CD4-positive, CD25-positive, alpha-beta regulatory T cell (primary cell): ENCODE measurements around the gene STK4. TPM values are rescaled to one million over a fixed set of nuclear protein-coding genes. Genes with fewer than 3 reads are reported as not detected.

ENCODE experiments used
- polyA plus RNA-seq, 4 donors: library from polyadenylated mRNA; unstranded; fragments of 300-500 nt; fragmentation: Illumina TruSeq; gene quantifications; one replicate each; pipeline ENCODE4 v1.2.3, GENCODE V29; 2021
- total RNA-seq: library from RNA; stranded (reverse); gene quantifications from one replicate; pipeline ENCODE4 v1.2.3, GENCODE V29; 2022

Gene STK4
- total and polyA plus RNA-seq, 5 donors from 2014 or later, result 211 to 375 (median 227) TPM

Other genes starting within 250 kb of the STK4 start
- not detected for gene KCNK15, start 220.6 kb upstream of the STK4 start, total RNA-seq
- gene KCNK15, start 220.6 kb upstream of the STK4 start, polyA plus RNA-seq, result not detected
- not detected for gene RIMS4, start 156.0 kb upstream of the STK4 start, total RNA-seq
- not detected for gene RIMS4, start 156.0 kb upstream of the STK4 start, polyA plus RNA-seq
- 303 TPM for gene YWHAB, start 80.8 kb upstream of the STK4 start, total RNA-seq
- gene YWHAB, start 80.8 kb upstream of the STK4 start, polyA plus RNA-seq, result 100 to 1,000 TPM; 567 to 927 (median 748) TPM
- 66.1 TPM for gene PABPC1L, start 56.5 kb upstream of the STK4 start, total RNA-seq
- gene PABPC1L, start 56.5 kb upstream of the STK4 start, polyA plus RNA-seq, result under 1 TPM in 2 of 4 donors, not detected in 2; 0.12 to 0.68 TPM
- gene TOMM34, start 6.1 kb upstream of the STK4 start, total RNA-seq, result 10.7 TPM
- gene TOMM34, start 6.1 kb upstream of the STK4 start, polyA plus RNA-seq, result 10 to 100 TPM; 13.8 to 24.2 (median 23.0) TPM
- not detected for gene KCNS1, start 134.6 kb downstream of the STK4 start, total RNA-seq
- gene KCNS1, start 134.6 kb downstream of the STK4 start, polyA plus RNA-seq, result under 1 TPM; 0.09 to 0.20 (median 0.17) TPM
- not detected for gene WFDC5, start 148.7 kb downstream of the STK4 start, total RNA-seq
- not detected for gene WFDC5, start 148.7 kb downstream of the STK4 start, polyA plus RNA-seq
- gene WFDC12, start 158.0 kb downstream of the STK4 start, total RNA-seq, result not detected
- gene WFDC12, start 158.0 kb downstream of the STK4 start, polyA plus RNA-seq, result not detected
- gene PI3, start 208.4 kb downstream of the STK4 start, total RNA-seq, result not detected
- not detected for gene PI3, start 208.4 kb downstream of the STK4 start, polyA plus RNA-seq
- not detected for gene SEMG1, start 240.5 kb downstream of the STK4 start, total RNA-seq
- gene SEMG1, start 240.5 kb downstream of the STK4 start, polyA plus RNA-seq, result not detected